IMR-90 (cell line): ENCODE data around the gene BCL2. TPM values are rescaled to one million over a fixed set of nuclear protein-coding genes. Genes with fewer than 3 reads are reported as not detected.

Experiments
- ATAC-seq: fragments of 200-7000 bp; cut with Tn5 transposase; 2 replicates; pipeline ENCODE4 v1.9.1; 2020; ENCODE audit warnings: low read depth, mild to moderate bottlenecking, moderate library complexity
- BruUV-seq: library from RNA; stranded (reverse); fragments of 400-500 nt; replicated peaks from 2 replicates; lab custom pipeline; 2021; lab: Mats Ljungman, UMichigan
- CTCF ChIA-PET: fragments of 300-600 bp; formaldehyde crosslinking; extraction: SDS; loops from one replicate; lab custom pipeline; 2021; ENCODE audit warnings: antibody characterized with exemption; lab: Yijun Ruan, JAX
- POLR2A ChIA-PET: fragments of 300-600 bp; sonication (Branson Sonifier 250); formaldehyde crosslinking; loops from one replicate; lab custom pipeline; 2022; ENCODE audit warnings: antibody characterized with exemption; ENCODE audit not compliant: unreplicated experiment; lab: Charles Lee
- DNase-seq: peaks from one replicate; pipeline ENCODE4 v3.0.0; 2013
- H2AFZ ChIP-seq: replicated peaks from 2 replicates; pipeline ENCODE3; 2013; ENCODE audit warnings: low read length, mild to moderate bottlenecking; ENCODE audit not compliant: poor library complexity
- H2AK5ac ChIP-seq: 2 replicates; pipeline ENCODE4 v1.6.1; 2013; ENCODE audit warnings: low read depth, low read length, inconsistent platforms
- H2AK9ac ChIP-seq: replicated peaks from 2 replicates; pipeline ENCODE3; 2013; ENCODE audit warnings: mild to moderate bottlenecking, low read depth, low read length, moderate library complexity; ENCODE audit not compliant: poor library complexity
- H2BK120ac ChIP-seq: 2 replicates; pipeline ENCODE4 v1.6.1; 2013; ENCODE audit warnings: low read depth, low read length, inconsistent platforms
- H2BK15ac ChIP-seq: 3 replicates; pipeline ENCODE4 v1.6.1; 2013; ENCODE audit warnings: low read depth, low read length, inconsistent platforms
- H2BK20ac ChIP-seq: 2 replicates; pipeline ENCODE4 v1.6.1; 2013; ENCODE audit warnings: low read depth, mild to moderate bottlenecking, inconsistent platforms, low read length, moderate library complexity
- H2BK5ac ChIP-seq: 2 replicates; pipeline ENCODE4 v1.6.1; 2013; ENCODE audit warnings: mild to moderate bottlenecking, low read depth, low read length, inconsistent platforms; ENCODE audit not compliant: poor library complexity, severe bottlenecking
- H3K14ac ChIP-seq: replicated peaks from 2 replicates; pipeline ENCODE4 v1.6.1; 2013; ENCODE audit warnings: low read depth, low read length, inconsistent platforms
- H3K18ac ChIP-seq: 2 replicates; pipeline ENCODE4 v1.6.1; 2013; ENCODE audit warnings: low read depth, low read length, control low read depth
- H3K23ac ChIP-seq: 2 replicates; pipeline ENCODE4 v1.6.1; 2013; ENCODE audit warnings: low read depth, low read length, inconsistent platforms
- H3K27ac ChIP-seq: 2 replicates; pipeline ENCODE4 v1.5.1; 2013; ENCODE audit warnings: mild to moderate bottlenecking, control low read depth, low read length; ENCODE audit not compliant: insufficient read depth
- H3K27me3 ChIP-seq: 2 replicates; pipeline ENCODE4 v1.6.1; 2013; ENCODE audit warnings: low read length; ENCODE audit not compliant: control insufficient read depth, insufficient read depth
- H3K36me3 ChIP-seq: 2 replicates; pipeline ENCODE4 v1.6.1; 2013; ENCODE audit warnings: low read length, mixed read lengths; ENCODE audit not compliant: control insufficient read depth, insufficient read depth
- H3K4ac ChIP-seq: 2 replicates; pipeline ENCODE4 v1.6.1; 2013; ENCODE audit warnings: low read depth, low read length, inconsistent platforms
- H3K4me1 ChIP-seq: 2 replicates; pipeline ENCODE4 v1.6.1; 2013; ENCODE audit warnings: low read length, mixed read lengths; ENCODE audit not compliant: control insufficient read depth, insufficient read depth
- H3K4me2 ChIP-seq: 2 replicates; pipeline ENCODE4 v1.6.1; 2013; ENCODE audit warnings: low read depth, mild to moderate bottlenecking, control low read depth, low read length, moderate library complexity
- H3K4me3 ChIP-seq: 2 replicates; pipeline ENCODE4 v1.5.1; 2013; ENCODE audit warnings: low read depth, mild to moderate bottlenecking, control low read depth, low read length, moderate library complexity; ENCODE audit not compliant: insufficient read depth
- H3K56ac ChIP-seq: 2 replicates; pipeline ENCODE4 v1.6.1; 2013; ENCODE audit warnings: low read length, inconsistent platforms; ENCODE audit not compliant: insufficient read depth; ENCODE audit errors: extremely low read depth
- H3K79me1 ChIP-seq, 2 experiments: 2 replicates each; pipeline ENCODE4 v1.6.1; 2013; ENCODE audit warnings: low read length in 2 of 2, inconsistent platforms in 1 of 2, low read depth in 1 of 2
- H3K9ac ChIP-seq: 2 replicates; pipeline ENCODE4 v1.6.1; 2013; ENCODE audit warnings: low read depth, low read length, control low read depth
- H3K9me1 ChIP-seq: 2 replicates; pipeline ENCODE4 v1.6.1; 2013; ENCODE audit warnings: low read length, inconsistent platforms; ENCODE audit not compliant: insufficient read depth
- H3K9me3 ChIP-seq: 2 replicates; pipeline ENCODE4 v1.6.1; 2013; ENCODE audit warnings: low read length; ENCODE audit not compliant: control insufficient read depth, insufficient read depth
- H4K20me1 ChIP-seq: 2 replicates; pipeline ENCODE4 v1.6.1; 2013; ENCODE audit warnings: low read length, inconsistent platforms; ENCODE audit not compliant: insufficient read depth
- H4K5ac ChIP-seq: 2 replicates; pipeline ENCODE4 v1.6.1; 2013; ENCODE audit warnings: mild to moderate bottlenecking, low read depth, low read length, control low read depth
- H4K8ac ChIP-seq, 2 experiments: 2 replicates each; pipeline ENCODE4 v1.6.1; 2013; ENCODE audit warnings: low read depth in 2 of 2, low read length in 2 of 2, control low read depth in 1 of 2, inconsistent platforms in 1 of 2
- H4K91ac ChIP-seq: 2 replicates; pipeline ENCODE4 v1.6.1; 2013; ENCODE audit warnings: low read depth, low read length, inconsistent platforms; ENCODE audit not compliant: insufficient read depth
- CEBPB ChIP-seq: IDR thresholded peaks from 2 replicates; pipeline ENCODE4 v1.6.1; 2012; ENCODE audit warnings: low read depth, low read length, improper control_type of control experiment
- CTCF ChIP-seq: conservative IDR thresholded peaks from 2 replicates; pipeline ENCODE4 v1.5.1; 2012; ENCODE audit warnings: mild to moderate bottlenecking, low read depth, low read length, improper control_type of control experiment
- FOS ChIP-seq: fragments of 150-350 bp; IDR thresholded peaks from 2 replicates; pipeline ENCODE4 v1.6.1; 2016; ENCODE audit warnings: low read depth, low read length
- MAFK ChIP-seq: IDR thresholded peaks from 2 replicates; pipeline ENCODE4 v1.6.1; 2012; ENCODE audit warnings: low read depth, low read length, improper control_type of control experiment
- MAZ ChIP-seq: IDR thresholded peaks from 2 replicates; pipeline ENCODE4 v1.6.1; 2012; ENCODE audit warnings: low read depth, mild to moderate bottlenecking, low read length, improper control_type of control experiment, moderate library complexity, borderline replicate concordance
- MXI1 ChIP-seq: IDR thresholded peaks from 2 replicates; pipeline ENCODE4 v1.6.1; 2012; ENCODE audit warnings: low read depth, mild to moderate bottlenecking, low read length, moderate library complexity, borderline replicate concordance
- NFE2L2 ChIP-seq: fragments of 150-350 bp; IDR thresholded peaks from 2 replicates; pipeline ENCODE4 v1.6.1; 2016; ENCODE audit warnings: low read depth, mild to moderate bottlenecking, low read length
- POLR2A ChIP-seq: IDR thresholded peaks from 2 replicates; pipeline ENCODE4 v1.6.1; 2012; ENCODE audit warnings: mild to moderate bottlenecking, low read depth, low read length
- RAD21 ChIP-seq: IDR thresholded peaks from 2 replicates; pipeline ENCODE4 v1.6.1; 2012; ENCODE audit warnings: low read length, improper control_type of control experiment
- RCOR1 ChIP-seq: IDR thresholded peaks from 2 replicates; pipeline ENCODE4 v1.6.1; 2012; ENCODE audit warnings: mild to moderate bottlenecking, low read length, improper control_type of control experiment; ENCODE audit not compliant: insufficient replicate concordance
- RFX5 ChIP-seq: IDR thresholded peaks from 2 replicates; pipeline ENCODE4 v1.8.0; 2012; ENCODE audit warnings: low read depth, mild to moderate bottlenecking, low read length, moderate library complexity
- SMC3 ChIP-seq: fragments of 150-350 bp; IDR thresholded peaks from 2 replicates; pipeline ENCODE4 v1.6.1; 2016; ENCODE audit warnings: low read depth, mild to moderate bottlenecking, antibody characterized with exemption, low read length, moderate library complexity
- USF2 ChIP-seq: fragments of 150-350 bp; IDR thresholded peaks from 2 replicates; pipeline ENCODE4 v1.6.1; 2017; ENCODE audit warnings: mild to moderate bottlenecking, antibody characterized with exemption, low read length, low read depth
- WGBS, 2 experiments: methylation state at CpG; one replicate each; pipeline versions ENCODE4 v1.1.5 to v1.1.7; 2013; ENCODE audit warnings: missing lambda C conversion rate in 2 of 2; ENCODE audit not compliant: insufficient read length in 1 of 2; ENCODE audit errors: extremely low coverage in 2 of 2; 5-methylcytosine and 5-hydroxymethylcytosine counted together
- dilution Hi-C: fragments of 300-500 bp; cut with HindIII; formaldehyde crosslinking; loops from one replicate; pipeline ENCODE4 v1.14.3; 2018; ENCODE audit warnings: low sequenced_read_pairs; ENCODE audit not compliant: unreplicated experiment
- in situ Hi-C: fragments of 300-500 bp; cut with MboI; formaldehyde crosslinking; loops from 3 replicates; pipeline ENCODE4 v1.14.3; 2019; ENCODE audit warnings: low sequenced_read_pairs, inconsistent platforms, mixed read lengths
- intact Hi-C: fragments of 100-400 bp; cut with micrococcal nuclease; formaldehyde crosslinking; loops from 2 replicates; pipeline ENCODE4 v1.10.0; 2022
- polyA plus RNA-seq, 3 experiments: library from polyadenylated mRNA; depleted of rRNA; stranded (reverse); fragments of >200 nt; gene quantifications; 2 replicates each; pipeline ENCODE4 v1.2.3, GENCODE V29; 2012; ENCODE audit warnings: low replicate concordance in 1 of 3
- total RNA-seq: library from RNA; depleted of rRNA; stranded (reverse); fragments of >200 nt; gene quantifications from 2 replicates; pipeline ENCODE4 v1.2.3, GENCODE V29; 2012

The BCL2 gene
- total and polyA plus RNA-seq, 2 of the 4 experiments (the other 2 are of a cell fraction), result 0.24 to 0.54 TPM

GRCh38 chr18:63292831-63293683 lies 26.5 kb downstream of the BCL2 start (continued):
- no peak for TF ChIP-seq USF2

- Histone ChIP-seq H3K27me3 (peaks cover 3% of the 10 kb centered on the region; the same call in 1 of the 2 replicates), H3K56ac (no peak overlapping the region), H3K27ac (no peak overlapping the region), H2BK15ac (no peak overlapping the region), H2BK20ac (no peak overlapping the region), H3K4ac (no peak overlapping the region), H4K20me1 (no peaks in the 10 kb centered on the region), H3K18ac (no peak overlapping the region), H2AK5ac (no peak overlapping the region), H3K36me3 (no peaks in the 10 kb centered on the region), H2AK9ac (no peak overlapping the region), H4K5ac (no peak overlapping the region), H4K91ac (no peak overlapping the region), H3K9ac (no peak overlapping the region), H3K9me1 (no peaks in the 10 kb centered on the region), H3K79me1 (no peaks in the 10 kb centered on the region), H3K4me3 (no peak overlapping the region), H3K23ac (no peak overlapping the region), H3K9me3 (no peaks in the 10 kb centered on the region), H3K4me1 (no peaks in the 10 kb centered on the region), H3K14ac (no peak overlapping the region), H4K8ac (no peak overlapping the region), H2AFZ (no peak overlapping the region), H2BK5ac (no peak overlapping the region), H3K4me2 (no peak overlapping the region), H2BK120ac (no peak overlapping the region)
- CTCF ChIA-PET, result no interaction called here
- in situ Hi-C loops, result no loop called here
- DNase-seq (no peak), ATAC-seq (no peak)
- dilution Hi-C loops, result no loop called here
- POLR2A ChIA-PET, result no interaction called here
- 90% methylated on average over 2 of the region's 5 CpGs; no CpG with 5 or more reads in 1 of the 2 experiments for WGBS, 2 experiments
- intact Hi-C loops, result loop anchor here (1.0 kb wide), 1 partner anchor 25 kb away; no protein-coding TSS in a partner anchor
- BruUV-seq, result no TSS peak
- TF ChIP-seq RCOR1, result no peak
- TF ChIP-seq USF2, result no peak
- no peak for TF ChIP-seq RFX5
- TF ChIP-seq NFE2L2, result no peak
- TF ChIP-seq RAD21, result no peak
- no peak for TF ChIP-seq MAFK
- TF ChIP-seq POLR2A, result no peak
- no peak for TF ChIP-seq FOS
- no peak for TF ChIP-seq SMC3
- TF ChIP-seq MXI1, result no peak
- TF ChIP-seq CEBPB, result no peak
- TF ChIP-seq CTCF, result no peak
- no peak for TF ChIP-seq MAZ
These were observed 28.3 kb downstream of the BCL2 start for GRCh38 chr18:63291278-63291677.
